Pulmonary artery endothelial cell (primary cell): ENCODE results near the gene EYS. TPM values are rescaled to one million over a fixed set of nuclear protein-coding genes. Genes with fewer than 3 reads are reported as not detected.

Experiments used
- DNase-seq: peaks from one replicate; pipeline ENCODE4 v3.0.0-alpha.2; 2011; ENCODE audit warnings: low read depth, low spot score
- total RNA-seq: library from RNA; depleted of rRNA; stranded (reverse); fragments of >200 nt; gene quantifications from 2 replicates; pipeline ENCODE4 v1.2.3, GENCODE V29; 2014

The EYS gene
- total RNA-seq, 1 donor from 2014 or later, result not detected

DNA sequence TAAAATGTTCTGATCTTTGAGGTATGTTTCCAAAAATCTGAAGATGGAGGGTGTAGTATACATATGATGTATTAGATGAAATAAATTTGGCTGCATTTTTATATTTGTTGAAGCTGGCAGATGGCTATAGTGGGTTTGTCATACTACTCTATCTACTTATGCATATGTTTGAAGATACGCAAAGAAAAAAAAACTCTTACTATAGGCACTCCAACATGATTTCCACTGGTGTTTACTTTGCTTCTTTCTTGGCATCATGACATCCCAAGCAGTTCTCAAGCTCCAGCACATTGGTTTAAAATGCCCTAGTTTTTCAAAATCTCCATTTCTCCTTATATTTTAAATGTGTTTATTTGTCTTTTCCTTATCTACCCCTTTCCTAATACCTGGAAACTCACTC lies 1359.6 kb downstream of the EYS start:
- DNase-seq, result no peak

DNA sequence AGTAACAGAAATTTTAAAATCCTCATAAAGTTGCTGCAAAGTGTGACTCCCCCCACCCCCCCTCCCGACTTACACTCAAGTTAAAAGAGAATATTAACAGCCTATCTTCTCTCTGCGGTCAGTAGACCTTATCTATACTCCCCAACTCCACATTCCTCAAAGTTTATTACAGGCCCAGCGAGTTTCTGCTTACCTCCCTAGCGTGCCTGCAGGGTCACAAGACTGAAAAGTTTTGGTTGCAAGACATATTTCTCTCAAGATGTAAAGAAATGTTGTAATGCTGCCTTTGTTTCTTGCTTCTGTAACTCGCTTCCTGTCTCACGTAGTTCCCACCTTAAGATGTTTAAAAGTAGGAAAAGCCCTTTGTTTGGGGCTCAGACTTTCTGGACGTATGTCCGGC lies 1371.8 kb downstream of the EYS start:
- DNase-seq, result no peak

DNA sequence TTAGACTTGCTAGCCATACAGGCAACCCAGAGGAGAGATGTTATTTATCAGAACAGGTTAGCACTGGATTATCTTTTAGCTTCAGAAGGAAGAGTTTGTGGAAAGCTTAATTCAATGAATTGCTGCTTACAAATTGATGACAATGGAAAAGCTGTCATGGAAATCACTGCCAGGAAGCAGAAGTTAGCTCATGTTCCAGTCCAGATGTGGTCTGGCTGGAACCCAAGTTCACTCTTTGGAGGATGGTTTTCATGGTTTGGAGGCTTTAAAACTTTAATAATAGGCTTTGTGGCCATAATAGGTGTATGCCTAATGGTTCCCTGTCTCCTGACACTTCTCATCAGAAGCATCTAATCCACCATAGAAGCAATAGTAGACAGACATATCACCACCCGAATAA lies 1372.4 kb downstream of the EYS start:
- no peak for DNase-seq

DNA sequence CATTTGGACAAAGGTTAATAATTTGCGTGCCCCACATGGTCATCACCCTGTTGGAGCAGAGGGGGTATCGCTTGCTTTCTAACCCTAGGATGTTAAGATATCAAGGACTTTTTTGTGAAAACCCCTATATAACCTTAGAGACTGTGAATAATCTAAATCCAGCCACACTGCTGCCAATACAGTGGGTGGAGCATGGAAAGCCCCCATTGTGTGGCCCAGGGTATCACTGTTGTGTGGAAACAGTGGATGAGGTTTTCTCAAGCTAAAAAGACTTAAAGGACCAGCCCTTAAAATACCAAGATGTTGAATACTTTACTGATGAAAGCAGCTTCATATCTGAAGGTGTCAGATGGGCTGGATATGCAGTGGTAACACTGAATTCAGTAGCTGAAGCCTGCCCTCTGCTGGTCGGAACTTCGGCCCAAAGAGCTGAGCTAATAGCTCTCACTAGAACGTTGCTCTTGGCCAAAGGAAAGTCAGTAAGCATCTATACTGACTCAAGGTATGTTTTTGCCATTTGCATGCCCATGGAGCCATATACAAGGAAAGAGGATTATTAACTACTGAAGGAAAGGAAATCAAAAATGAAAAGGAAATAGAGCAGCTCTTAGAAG lies 1376.2 kb downstream of the EYS start:
- no peak for DNase-seq

DNA sequence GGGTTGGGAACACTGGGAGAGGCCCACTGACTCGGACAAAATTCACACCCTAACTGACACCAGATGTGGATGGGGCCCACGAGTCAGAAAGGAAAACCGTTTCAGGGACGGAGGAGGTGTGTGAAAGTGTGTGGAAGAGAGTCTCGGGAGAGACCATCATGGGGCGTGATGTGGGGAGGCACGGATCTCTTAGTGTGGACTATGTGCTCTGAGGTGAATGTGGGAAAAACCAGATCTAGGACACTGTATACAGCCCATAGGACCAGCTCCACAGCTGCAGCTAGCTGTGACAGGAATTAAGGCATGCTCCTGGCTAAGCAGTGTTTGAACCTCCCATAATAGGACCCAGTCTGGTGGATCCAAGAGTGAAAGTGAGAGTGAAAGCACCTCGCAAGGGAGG lies 1380.1 kb downstream of the EYS start:
- DNase-seq, result no peak

DNA sequence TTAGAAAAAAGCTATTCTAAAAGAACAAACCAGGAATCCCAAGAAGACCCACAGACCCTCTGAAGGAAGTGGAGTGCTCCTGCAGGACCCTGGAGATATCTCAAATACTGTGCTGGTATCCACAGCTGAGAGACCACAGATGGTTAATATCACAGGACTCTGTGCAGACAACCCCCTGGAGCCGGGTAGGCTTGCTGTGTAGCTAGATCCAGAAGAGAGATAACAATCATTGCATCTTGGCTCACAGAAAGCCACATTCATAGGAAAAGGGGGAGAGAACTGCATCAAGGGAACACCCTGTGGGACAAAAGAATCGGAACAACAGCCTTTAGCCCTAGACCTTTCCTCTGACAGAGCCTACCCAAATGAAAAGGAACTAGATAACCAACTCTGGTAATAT lies 1381.9 kb downstream of the EYS start:
- DNase-seq, result no peak

- DNase-seq, result no peak
These were observed 1396.8 kb downstream of the EYS start for GRCh38 chr6:64310214-64310613.

DNA sequence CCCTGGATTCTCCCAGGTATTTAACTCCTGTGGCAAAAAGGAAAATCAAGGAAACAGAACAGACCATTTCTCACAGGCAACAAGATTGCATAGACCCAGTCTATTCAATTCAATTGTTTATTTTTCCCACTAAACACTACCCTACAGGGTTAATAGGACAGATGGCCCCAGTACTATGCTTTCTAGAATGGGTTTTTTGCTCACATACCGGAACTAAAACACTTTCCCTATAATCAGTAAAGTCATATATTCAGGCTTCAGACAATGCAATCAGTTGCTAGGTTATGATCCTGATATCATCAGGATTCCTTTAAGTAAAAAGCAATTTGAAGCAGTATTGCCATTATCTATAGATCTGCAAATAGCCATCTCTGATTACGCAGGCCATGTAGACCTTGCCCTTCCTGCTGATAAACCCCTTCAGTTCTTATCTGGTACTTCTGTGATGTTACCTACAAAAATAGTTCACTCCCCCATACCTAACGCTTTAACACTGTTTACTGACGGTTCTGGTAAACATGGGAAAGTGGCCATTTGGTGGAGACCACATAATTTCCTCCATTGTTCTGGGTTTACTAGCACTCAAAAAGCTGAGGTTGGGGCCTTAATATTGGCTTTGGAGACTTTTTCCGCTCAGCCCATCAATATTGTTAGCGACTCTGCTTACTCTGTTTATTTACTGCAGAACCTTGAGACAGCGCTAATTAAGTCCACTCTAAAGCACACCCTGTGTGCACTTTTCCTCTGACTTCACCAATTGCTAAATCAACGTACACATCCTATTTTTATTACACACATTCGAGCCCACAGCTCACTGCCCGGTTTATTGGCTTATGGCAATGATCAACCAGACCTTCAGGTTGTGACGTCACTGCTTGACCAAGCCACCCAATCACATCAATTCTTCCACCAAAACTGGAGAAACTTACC lies 1405.5 kb downstream of the EYS start:
- DNase-seq, result no peak

DNA sequence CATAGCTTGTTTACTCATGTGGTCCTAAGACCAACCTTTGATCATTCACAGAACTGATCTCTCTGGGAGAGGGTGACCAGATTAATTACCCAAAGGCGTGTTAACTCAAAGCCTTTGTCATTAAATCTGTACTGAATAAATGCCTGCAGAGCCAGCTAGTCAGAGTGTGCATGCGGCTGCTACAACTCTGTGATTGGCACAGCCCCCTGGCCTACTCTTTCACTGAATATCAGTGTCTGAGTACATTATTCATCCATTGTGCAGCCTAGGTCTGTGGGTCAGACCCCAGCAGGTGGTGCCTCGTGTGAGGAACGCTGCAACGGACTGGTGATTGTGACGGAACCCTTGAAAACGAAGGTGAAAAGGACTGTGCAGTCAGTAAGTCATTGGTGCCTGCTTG lies 1407.8 kb downstream of the EYS start:
- DNase-seq, result no peak

DNA sequence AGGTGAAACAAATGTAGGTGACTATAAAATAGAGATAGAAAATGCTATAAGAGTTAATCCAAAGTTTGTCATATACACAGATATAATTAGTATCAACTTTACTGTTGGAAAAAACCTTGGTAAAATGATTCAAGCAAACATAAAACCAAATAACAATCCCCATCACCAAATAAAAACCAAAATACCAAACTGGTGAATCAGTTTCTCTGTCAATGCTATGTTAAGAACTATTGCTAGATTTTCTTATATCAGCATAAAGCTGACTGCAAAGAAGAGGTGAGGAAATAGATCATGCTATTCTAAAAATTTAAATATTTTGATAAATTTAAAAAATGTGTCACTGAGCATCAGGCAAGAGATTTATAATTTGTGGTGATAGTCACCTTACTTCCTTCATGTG lies 1413.0 kb downstream of the EYS start:
- no peak for DNase-seq

DNA sequence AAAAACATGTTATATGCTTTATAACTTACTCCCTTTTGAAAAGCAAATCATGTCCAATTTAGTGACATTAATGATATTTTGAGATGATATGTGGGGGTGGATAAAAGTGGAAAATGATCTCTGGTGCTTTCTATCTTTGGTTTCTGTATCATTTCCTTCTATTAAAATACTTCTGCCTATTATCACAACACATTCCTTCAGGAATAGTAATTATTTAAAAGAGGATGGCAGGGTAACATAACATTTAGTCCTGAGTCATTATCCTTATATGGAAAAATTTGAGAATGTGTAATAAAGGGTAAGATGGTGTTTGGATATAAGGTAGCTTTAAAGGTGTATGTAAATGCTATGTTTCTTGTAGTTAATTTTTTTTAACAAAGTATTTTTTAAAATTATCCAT lies 1413.7 kb downstream of the EYS start:
- DNase-seq, result no peak

- no peak for DNase-seq
These were observed 1416.2 kb downstream of the EYS start for GRCh38 chr6:64290867-64291266.

- no peak for DNase-seq
These were observed 1417.1 kb downstream of the EYS start for GRCh38 chr6:64289931-64290330.

- DNase-seq, result no peak
These were observed 1418.7 kb downstream of the EYS start for GRCh38 chr6:64288351-64288750.

- DNase-seq, result no peak
These were observed 1425.9 kb downstream of the EYS start for GRCh38 chr6:64281167-64281566.

DNA sequence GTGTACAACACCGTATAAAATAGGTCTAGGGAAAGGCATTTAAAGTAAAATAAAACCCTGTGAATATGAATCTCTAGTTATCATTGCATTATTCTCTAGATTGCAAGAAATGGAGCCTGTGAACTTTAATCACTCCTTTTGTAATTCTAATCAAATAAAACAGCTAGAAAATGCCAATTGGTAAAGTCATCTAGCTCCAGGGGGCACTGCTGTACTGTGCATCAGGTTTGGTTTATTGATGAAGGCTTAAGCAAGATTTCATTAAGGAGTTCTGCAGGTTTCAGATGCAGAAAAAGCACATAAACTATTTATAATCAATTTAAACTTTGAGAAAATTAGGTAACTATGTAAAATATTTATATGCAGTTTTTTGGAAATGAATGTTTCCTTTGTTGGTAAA lies 1426.5 kb downstream of the EYS start:
- DNase-seq, result no peak

DNA sequence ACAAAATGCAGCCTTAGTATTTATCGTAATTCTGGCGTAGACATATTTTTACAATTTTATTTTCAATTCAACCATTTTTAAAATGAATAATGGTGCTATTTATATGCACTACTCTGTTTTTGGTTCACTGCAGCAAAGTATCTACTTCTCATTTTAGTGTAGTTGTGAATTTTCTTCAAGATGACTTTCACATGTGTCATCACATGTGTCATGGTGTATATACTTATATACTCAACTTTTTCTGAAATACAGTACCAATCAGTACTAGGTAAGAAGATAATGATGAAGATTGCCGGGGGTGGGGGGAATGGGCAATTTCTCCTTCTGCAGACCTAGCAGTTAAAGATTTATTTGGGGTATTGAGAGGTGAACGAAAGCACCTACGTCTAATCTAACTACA lies 1436.9 kb downstream of the EYS start:
- no peak for DNase-seq

DNA sequence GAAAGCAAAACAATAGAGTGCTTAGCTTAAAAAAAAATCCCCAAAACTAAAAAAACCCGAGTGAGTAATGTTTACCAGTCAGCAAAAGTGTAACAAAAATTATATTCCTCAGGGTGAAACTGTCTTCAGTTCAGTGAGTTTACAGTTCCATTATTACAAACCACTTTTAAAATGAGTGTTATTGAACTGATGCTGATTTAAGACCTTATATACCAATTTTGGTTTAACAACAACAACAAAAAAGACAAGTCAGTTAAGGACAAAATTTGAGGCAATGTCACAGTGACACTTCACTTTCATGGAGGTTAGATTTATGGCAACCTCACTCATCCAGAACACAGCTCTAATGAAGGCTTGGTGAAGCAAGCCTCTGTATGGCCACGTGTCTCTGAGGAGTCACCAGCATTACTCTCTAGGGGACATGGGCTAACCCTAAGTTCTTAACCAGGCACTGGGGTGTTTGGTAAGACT lies 1440.6 kb downstream of the EYS start:
- no peak for DNase-seq

- DNase-seq, result no peak
These were observed 1443.2 kb downstream of the EYS start for GRCh38 chr6:64263778-64264177.

GRCh38 chr6:64259372-64259771 lies 1447.7 kb downstream of the EYS start:
- DNase-seq, result no peak

GRCh38 chr6:64258752-64259151 lies 1448.3 kb downstream of the EYS start:
- no peak for DNase-seq

DNA sequence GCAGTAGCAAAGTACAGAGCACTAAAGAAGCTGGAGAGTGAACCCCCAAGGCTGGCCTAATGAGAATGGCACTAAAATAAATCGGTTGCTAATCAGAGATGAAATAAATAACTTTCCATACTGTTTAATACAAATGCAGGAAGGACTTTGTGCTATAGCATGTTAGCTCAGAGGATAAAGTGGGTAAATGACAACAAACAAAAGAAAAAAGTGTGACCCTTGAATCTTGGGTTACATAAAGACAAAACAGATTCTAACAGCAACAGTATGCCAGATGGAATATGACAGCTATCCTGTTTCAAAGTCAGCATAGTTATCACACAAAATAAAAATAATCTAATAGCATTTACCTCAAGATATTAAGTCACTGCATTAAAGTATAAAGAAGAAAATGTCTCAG lies 1448.7 kb downstream of the EYS start:
- no peak for DNase-seq

DNA sequence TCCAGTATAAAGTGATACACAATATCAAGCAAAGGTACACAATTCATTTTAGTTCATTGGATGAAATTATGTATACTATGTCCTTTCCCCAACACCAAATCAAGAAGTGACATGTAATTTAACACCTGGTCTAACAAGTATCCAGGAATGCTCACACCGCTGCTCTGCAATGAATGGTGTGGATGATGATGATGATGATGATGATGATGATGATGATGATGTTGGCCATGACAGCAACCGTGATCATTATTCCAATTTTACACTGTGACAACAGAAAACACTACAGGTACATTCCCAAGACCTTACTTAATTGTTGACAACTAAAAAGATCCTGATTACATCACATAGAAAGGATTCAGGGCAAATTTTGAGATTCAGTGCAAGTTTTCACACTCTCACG lies 1449.4 kb downstream of the EYS start:
- no peak for DNase-seq
